Peyer's patch (tissue), 4 donors: ENCODE results near the gene FARP2.

Experiments used
- POLR2A ChIP-seq, 2 donors: fragments of 450-650 bp; IDR thresholded peaks; one replicate each; pipeline ENCODE4 v1.5.1; 2017; ENCODE audit warnings: antibody characterized with exemption in 2 of 2, mild to moderate bottlenecking in 2 of 2, moderate library complexity in 2 of 2
- TF ChIP-seq, protein P1 (sequence below), 6 experiments: fragments of 450-650 bp in 4 of 6; fragments of 200-600 bp in 2 of 6; sonication (generic) in 1 of 6; IDR thresholded peaks; one replicate each; pipeline ENCODE4 v1.5.1; 2017 to 2019; ENCODE audit warnings: antibody characterized with exemption in 6 of 6, mild to moderate bottlenecking in 3 of 6, moderate library complexity in 1 of 6

DNA sequence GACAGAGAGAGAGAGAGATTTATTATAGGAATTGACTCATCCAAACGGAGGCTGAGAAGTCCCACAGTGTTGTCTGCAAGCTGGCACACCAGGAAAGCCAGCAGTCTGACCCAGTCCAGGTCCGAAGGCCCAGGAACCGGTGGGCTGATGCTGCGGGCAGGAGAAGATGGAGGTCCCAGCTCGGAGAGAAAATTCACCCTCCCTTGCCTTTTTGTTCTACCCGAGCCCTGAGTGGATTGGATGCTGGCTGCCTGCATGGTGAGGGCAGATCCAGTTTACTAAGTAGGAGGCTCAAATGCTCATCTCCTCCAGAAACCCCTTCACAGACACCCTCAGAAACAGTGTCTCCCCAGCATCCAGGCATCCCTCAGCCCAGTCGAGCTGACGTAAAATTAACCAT lies 174.5 kb downstream of the FARP2 start:
- TF ChIP-seq, protein P1, sequence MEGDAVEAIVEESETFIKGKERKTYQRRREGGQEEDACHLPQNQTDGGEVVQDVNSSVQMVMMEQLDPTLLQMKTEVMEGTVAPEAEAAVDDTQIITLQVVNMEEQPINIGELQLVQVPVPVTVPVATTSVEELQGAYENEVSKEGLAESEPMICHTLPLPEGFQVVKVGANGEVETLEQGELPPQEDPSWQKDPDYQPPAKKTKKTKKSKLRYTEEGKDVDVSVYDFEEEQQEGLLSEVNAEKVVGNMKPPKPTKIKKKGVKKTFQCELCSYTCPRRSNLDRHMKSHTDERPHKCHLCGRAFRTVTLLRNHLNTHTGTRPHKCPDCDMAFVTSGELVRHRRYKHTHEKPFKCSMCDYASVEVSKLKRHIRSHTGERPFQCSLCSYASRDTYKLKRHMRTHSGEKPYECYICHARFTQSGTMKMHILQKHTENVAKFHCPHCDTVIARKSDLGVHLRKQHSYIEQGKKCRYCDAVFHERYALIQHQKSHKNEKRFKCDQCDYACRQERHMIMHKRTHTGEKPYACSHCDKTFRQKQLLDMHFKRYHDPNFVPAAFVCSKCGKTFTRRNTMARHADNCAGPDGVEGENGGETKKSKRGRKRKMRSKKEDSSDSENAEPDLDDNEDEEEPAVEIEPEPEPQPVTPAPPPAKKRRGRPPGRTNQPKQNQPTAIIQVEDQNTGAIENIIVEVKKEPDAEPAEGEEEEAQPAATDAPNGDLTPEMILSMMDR (IDR thresholded peaks at IDR 0.05): no peak
- TF ChIP-seq POLR2A (IDR thresholded peaks at IDR 0.05): no peak
